ENCODE measurements around the gene BEND5.
A peak's percentile ranks its signal among the peaks of the same experiment; 100 is the strongest.

Gene BEND5

GRCh38 chr1:48718116-48718630, 58.5 kb downstream of the BEND5 start:
- no peak for DNase-seq

- DNase-seq: no peak
These were observed 59.6 kb downstream of the BEND5 start for GRCh38 chr1:48717082-48717481.

GRCh38 chr1:48715921-48716320, 60.8 kb downstream of the BEND5 start:
- no peak for DNase-seq

GRCh38 chr1:48710915-48711314, 65.8 kb downstream of the BEND5 start:
- DNase-seq: no peak

GRCh38 chr1:48710318-48710717, 66.4 kb downstream of the BEND5 start:
- no peak for DNase-seq

GRCh38 chr1:48704736-48705135, 72.0 kb downstream of the BEND5 start:
- DNase-seq: no peak

- no peak for DNase-seq
These were observed 75.2 kb downstream of the BEND5 start for GRCh38 chr1:48701445-48701844.

GRCh38 chr1:48697066-48697707, 79.5 kb downstream of the BEND5 start:
- DNase-seq: peak; percentile 52

GRCh38 chr1:48695161-48695560, 81.5 kb downstream of the BEND5 start:
- no peak for DNase-seq

- DNase-seq: no peak
These were observed 82.9 kb downstream of the BEND5 start for GRCh38 chr1:48693674-48694320.

GRCh38 chr1:48693180-48693579, 83.5 kb downstream of the BEND5 start:
- DNase-seq: no peak

GRCh38 chr1:48692235-48692634, 84.5 kb downstream of the BEND5 start:
- no peak for DNase-seq

GRCh38 chr1:48691429-48692001, 85.2 kb downstream of the BEND5 start:
- DNase-seq: no peak

- no peak for DNase-seq
These were observed 88.5 kb downstream of the BEND5 start for GRCh38 chr1:48688102-48688760.

- no peak for DNase-seq
These were observed 89.2 kb downstream of the BEND5 start for GRCh38 chr1:48687282-48688045.

- DNase-seq: no peak
These were observed 90.5 kb downstream of the BEND5 start for GRCh38 chr1:48686159-48686558.

- no peak for DNase-seq
These were observed 92.3 kb downstream of the BEND5 start for GRCh38 chr1:48684381-48684780.

- DNase-seq: no peak
These were observed 92.9 kb downstream of the BEND5 start for GRCh38 chr1:48683839-48684238.

GRCh38 chr1:48681476-48682305, 95.0 kb downstream of the BEND5 start:
- DNase-seq: no peak

- DNase-seq: no peak
These were observed 96.2 kb downstream of the BEND5 start for GRCh38 chr1:48680411-48681035.

- no peak for DNase-seq
These were observed 96.8 kb downstream of the BEND5 start for GRCh38 chr1:48679859-48680258.
